Left renal pelvis (tissue), 4 donors: ENCODE measurements around the gene C9orf72. TPM values are rescaled to one million over a fixed set of nuclear protein-coding genes. Genes with fewer than 3 reads are reported as not detected.
"Not testable (repeated sequence)": the region's sequence is repeated elsewhere in the genome, so short reads cannot be mapped to it uniquely, and the experiment has no call there.

ENCODE experiments used
- DNase-seq, 4 donors: peaks; one replicate each; pipeline ENCODE4 v3.0.0-alpha.2; 2013; ENCODE audit warnings: low read depth in 4 of 4, low spot score in 3 of 4
- polyA plus RNA-seq, 4 donors: library from polyadenylated mRNA; unstranded; fragments of 120-200 nt; gene quantifications; one replicate each; pipeline ENCODE4 v1.2.1, GENCODE V29; 2013; ENCODE audit not compliant: insufficient read length in 4 of 4

C9orf72 gene
- polyA plus RNA-seq: 10 to 100 TPM in 3 of 4 donors, 1 to 10 TPM in 1; 8.9 to 24.6 (median 21.9) TPM

DNA sequence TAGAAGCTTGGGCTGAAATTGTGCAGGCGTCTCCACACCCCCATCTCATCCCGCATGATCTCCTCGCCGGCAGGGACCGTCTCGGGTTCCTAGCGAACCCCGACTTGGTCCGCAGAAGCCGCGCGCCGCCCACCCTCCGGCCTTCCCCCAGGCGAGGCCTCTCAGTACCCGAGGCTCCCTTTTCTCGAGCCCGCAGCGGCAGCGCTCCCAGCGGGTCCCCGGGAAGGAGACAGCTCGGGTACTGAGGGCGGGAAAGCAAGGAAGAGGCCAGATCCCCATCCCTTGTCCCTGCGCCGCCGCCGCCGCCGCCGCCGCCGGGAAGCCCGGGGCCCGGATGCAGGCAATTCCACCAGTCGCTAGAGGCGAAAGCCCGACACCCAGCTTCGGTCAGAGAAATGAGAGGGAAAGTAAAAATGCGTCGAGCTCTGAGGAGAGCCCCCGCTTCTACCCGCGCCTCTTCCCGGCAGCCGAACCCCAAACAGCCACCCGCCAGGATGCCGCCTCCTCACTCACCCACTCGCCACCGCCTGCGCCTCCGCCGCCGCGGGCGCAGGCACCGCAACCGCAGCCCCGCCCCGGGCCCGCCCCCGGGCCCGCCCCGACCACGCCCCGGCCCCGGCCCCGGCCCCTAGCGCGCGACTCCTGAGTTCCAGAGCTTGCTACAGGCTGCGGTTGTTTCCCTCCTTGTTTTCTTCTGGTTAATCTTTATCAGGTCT lies at the start of gene C9orf72:
TSS of gene C9orf72 (minus strand) at position 564 of the 716 bp plus-strand sequence. CDS start 6,361 bp downstream, outside the sequence.
- DNase-seq: peak in 1 of 4 donors; percentile 18

GRCh38 chr9:27622693-27623340 lies 49.5 kb upstream of the C9orf72 start:
- no peak for DNase-seq

- DNase-seq: no peak
These were observed 46.5 kb upstream of the C9orf72 start for GRCh38 chr9:27619743-27620142.

- no peak for DNase-seq
These were observed 44.8 kb upstream of the C9orf72 start for GRCh38 chr9:27618066-27618465.

- no peak for DNase-seq
These were observed 41.3 kb upstream of the C9orf72 start for GRCh38 chr9:27614551-27614950.

- not testable (repeated sequence) for DNase-seq
These were observed 38.8 kb upstream of the C9orf72 start for GRCh38 chr9:27612036-27612435.

DNA sequence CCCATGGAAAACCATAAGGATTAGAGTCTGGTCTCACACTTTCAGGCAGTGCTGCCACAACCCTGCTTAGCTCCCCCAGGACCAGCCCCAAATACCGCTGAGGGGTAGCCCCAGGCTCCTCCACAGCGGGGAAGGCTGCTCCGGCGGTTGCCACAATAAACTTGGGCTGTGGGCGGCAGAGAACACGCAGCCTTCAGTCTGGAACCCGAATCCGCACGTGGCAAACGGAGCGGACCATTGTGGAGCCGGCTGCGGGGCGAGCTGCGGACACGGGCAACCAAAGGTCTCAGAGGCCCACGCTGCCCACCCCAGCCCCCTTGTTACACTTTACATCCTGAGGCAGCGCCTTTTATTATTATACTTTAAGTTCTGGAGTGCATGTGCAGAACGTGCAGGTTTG lies 37.3 kb upstream of the C9orf72 start:
- no peak for DNase-seq

GRCh38 chr9:27602954-27603353 lies 29.7 kb upstream of the C9orf72 start:
- no peak for DNase-seq

- DNase-seq: no peak
These were observed 29.0 kb upstream of the C9orf72 start for GRCh38 chr9:27602142-27602861.

DNA sequence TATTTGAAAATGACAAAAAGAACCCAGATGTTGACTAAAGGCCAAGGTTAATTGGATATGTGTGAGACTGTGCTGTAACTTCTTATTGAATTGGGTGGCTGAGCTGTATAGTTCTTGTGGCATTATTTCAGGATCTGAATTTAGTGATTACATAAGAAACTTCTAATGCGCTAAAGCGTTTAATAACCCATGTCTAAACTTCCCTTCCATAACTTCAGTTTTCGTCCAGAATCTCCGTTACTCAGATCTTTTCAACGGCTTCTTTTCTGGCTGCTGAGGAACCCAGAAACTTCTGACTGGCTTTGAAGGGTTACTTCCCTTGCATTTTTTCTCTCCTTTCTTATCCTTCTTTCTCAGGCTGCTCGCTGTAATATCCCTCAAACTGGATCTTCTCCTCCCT lies 28.1 kb upstream of the C9orf72 start:
- no peak for DNase-seq

- DNase-seq: no peak
These were observed 27.0 kb upstream of the C9orf72 start for GRCh38 chr9:27600256-27600655.

DNA sequence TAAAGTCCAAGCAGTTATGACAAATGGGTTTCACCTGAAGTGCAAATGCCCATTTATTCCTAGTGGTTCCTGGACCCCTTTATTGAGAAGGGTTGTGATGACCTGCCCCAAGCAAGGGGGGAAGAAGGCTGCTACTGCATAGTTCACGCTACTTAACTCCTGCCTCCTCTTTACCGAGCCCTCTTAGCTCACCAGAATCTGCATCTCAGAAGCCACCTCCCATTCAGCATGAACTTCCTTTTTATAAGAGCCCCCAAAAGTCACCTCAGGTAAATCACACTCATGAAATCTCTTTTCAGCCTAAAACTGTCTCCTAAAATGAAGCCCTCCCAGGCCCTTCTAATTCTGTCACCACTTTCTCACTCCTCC lies 26.6 kb upstream of the C9orf72 start:
- DNase-seq: no peak

DNA sequence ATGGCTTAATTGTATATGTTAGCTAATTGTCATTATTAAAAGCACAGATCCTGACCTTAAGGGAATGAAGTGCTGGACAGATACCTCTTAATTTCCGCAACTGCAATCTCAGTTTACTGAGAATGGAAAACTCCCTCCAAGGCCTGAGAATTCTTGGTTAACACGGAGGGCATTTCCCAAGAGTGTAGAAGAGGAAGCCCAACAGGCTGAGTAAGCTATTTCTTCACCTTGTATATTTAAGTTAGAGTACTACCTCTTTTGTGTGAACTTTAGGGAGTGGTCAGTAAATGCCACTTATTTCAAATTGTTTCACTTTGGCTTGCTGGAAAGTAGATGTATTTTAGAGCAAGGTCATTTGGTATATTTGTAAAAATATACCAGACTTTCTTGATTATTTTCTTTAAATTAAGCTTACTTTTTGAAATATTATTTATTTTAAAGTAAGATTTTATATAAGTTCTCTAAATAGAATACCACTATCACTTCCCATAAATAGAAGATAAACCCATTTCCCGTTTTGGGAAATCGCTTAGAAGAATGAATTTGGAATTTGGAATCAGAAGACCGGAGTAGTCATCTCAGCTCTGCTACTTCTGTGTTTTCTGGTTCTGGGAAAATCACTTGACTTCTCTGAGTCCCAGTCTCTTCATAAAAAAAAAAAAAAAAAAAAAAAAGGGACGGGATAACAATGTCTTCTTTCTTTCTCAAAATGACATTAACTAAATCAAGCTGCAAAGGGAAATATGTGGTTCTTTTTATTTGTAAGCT lies 26.0 kb upstream of the C9orf72 start:
- no peak for DNase-seq

DNA sequence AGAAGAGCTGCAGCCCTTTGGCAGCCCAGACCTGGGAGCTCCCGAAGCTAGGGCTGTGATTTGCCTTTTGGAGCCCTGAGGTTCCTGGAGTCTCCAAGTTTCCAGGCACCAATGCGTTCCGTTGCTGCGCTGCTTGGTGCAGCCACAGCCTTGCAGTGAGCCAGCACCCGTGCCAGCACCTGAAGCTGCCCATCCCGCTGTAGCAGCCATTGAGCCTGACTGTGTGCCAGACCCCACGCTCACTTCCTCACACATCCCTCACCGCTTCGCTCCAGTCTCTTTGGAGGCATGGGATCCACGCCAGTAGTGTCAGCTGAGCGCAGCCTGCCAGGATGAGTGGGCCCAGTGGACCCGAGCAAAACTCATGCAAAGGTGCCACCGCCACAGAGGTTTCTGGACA lies 22.5 kb upstream of the C9orf72 start:
- DNase-seq: no peak

DNA sequence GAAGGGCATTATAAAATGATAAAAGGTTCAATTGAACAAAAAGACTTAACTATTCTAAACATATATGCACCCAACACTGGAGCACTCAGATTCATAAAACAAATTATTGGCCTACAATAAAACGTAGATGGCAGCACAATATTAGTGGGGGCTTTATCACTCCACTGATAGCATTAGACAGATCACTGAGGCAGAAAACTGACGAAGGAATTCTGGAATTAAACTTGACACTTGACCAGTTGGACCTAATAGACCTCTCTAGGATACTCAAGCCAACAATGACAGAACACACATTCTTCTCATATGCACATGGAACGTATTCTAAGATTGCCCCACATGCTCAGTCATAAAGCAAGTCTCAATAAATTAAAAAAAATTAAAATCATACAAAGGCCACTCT lies 18.4 kb upstream of the C9orf72 start:
- DNase-seq: no peak

- DNase-seq: no peak
These were observed 17.8 kb upstream of the C9orf72 start for GRCh38 chr9:27591093-27591492.

DNA sequence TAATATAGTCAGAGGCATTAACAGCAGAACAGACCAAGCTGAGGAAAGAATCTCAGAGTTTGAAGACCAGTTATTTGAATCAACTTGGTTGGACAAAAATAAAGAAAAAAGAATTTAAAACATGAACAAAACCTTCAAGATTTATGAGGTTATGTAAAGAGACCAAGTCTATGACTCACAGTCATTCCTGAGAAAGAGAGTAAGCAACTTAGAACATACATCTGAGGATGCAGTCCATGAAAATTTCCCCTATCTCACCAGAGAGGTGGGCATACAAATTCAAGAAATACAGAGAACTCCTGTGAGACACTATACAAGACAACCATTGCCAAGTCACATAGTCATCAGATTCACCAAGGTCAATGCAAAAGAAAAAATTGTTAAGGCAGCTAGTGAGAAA lies 17.4 kb upstream of the C9orf72 start:
- DNase-seq: no peak

- no peak for DNase-seq
These were observed 16.2 kb upstream of the C9orf72 start for GRCh38 chr9:27589462-27589861.

GRCh38 chr9:27586304-27586703 lies 13.0 kb upstream of the C9orf72 start:
- DNase-seq: no peak

- DNase-seq: no peak
These were observed 11.7 kb upstream of the C9orf72 start for GRCh38 chr9:27584931-27585330.

DNA sequence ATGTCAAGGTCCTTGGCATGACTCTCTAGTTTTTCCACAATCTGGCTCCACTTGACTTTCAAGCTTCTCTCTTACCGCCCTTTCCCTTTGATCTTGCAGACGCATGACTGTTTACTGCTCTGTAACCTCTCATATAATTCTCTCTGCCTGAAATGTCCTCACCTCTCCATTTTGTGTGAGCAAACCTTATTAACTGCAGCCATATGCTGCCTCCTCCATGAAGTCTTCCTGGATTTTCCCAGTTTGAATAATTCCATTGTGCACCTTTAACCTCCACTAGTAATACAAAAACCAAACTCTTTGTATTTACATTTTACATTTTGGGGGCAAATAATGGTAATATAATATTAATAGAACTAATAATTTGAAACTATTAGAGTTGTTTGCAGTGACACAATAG lies 9.5 kb upstream of the C9orf72 start:
- DNase-seq: no peak
